Measurements from ENCODE around the gene HAPLN3.

The HAPLN3 gene

DNA sequence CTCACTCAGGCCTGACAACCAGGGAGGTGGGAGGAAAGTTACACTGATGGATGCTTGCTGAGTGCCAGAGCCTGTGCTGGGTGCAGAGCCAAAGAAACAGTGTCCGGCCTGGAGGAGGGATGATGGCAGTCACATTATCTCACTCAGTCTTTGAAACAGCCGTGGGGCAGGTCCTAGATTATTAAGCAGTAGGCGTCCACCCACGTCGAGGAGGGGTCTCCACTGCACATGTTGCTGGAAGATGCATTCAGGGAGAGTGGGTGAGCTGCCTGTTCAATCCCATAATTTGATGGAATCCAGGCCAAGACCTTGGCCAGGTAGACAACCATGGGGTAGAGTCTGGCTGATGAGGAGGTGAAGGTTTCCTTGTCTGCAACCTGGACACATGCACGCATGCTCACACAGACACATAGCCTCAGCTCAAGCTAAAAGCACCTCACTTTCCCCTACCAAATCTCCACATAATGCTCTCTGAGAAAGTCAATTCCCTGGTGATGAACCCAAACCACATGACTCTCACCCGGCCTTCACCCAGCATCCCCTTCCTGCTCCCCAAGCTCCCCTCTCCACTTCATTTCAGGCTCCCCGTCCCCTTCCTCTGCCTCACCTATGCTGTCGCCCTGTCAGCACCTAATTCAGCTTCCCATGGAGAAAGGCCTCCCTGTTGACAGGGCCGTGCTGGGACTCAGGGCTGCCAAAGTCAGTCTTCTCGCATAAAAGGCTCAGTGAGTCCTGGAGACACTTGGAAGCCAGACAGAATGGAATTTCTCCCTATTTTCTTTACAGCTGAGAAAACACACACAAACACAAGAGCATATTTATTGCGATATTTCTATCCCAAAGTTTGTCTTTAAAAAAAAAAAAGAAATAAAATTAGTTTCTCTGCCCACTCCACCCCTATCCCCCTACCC lies 62.3 kb downstream of the HAPLN3 start:
- no peak for DNase-seq (ENCODE audit: low read depth in 3 of 3, low spot score in 1 of 3)

DNA sequence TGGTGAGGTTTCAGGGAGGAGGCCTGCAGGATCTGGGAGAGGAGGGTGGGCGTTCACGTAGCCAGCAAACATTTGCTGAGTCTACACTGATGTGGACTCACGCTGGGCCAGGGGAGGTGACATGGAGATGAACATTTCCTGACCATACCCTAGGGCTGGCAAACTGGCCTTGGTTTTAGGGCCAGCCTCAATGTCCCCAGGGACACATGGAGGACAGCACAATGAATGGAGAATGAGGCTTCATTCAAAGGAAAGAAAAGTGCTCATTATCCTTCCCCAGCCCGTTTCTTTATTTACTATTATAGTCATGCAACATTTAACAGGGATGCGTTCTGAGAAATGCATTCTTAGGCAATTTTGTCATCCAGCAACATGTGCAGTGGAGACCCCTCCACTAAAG lies 65.3 kb downstream of the HAPLN3 start:
- DNase-seq (ENCODE audit: low read depth in 3 of 3, low spot score in 1 of 3) = no peak

DNA sequence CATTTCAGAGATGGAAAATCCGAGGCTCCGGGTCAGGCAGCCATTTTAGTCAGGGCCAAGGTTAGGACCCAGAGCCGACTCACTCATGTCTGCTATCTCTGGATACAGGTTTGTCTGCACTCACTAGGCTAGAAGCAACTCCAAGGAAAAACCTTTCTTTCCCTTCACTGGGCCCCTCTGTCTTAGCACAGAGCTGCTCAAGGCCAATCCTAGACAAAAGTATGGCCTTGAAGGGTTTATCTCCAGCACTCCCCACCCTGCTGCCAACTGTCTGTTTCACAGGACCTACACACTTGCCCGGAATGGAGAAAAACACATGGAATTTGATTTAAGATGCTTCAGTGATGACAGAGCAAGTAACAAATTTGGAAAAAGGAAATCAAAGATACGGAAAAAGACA lies 66.6 kb downstream of the HAPLN3 start:
- DNase-seq (ENCODE audit: low read depth in 3 of 3, low spot score in 1 of 3) = no peak
